Lower leg skin (tissue), 4 donors: ENCODE results near the gene CAMK2B. TPM values are rescaled to one million over a fixed set of nuclear protein-coding genes. Genes with fewer than 3 reads are reported as not detected.

Experiments
- DNase-seq, 2 donors: peaks; one replicate each; pipeline ENCODE4 v3.0.0-alpha.2; 2019; ENCODE audit warnings: low spot score in 2 of 2
- H3K4me3 ChIP-seq: fragments of 200-600 bp; sonication (generic); 2 replicates; pipeline ENCODE4 v1.5.1; 2017; ENCODE audit warnings: mild to moderate bottlenecking, low read depth; ENCODE audit not compliant: poor library complexity, severe bottlenecking
- CTCF ChIP-seq, 3 donors: fragments of 450-650 bp; IDR thresholded peaks; one replicate each; pipeline ENCODE4 v1.5.1; 2016; ENCODE audit warnings: antibody characterized with exemption in 3 of 3, mild to moderate bottlenecking in 3 of 3, moderate library complexity in 2 of 3
- POLR2A ChIP-seq, 2 donors: fragments of 450-650 bp; IDR thresholded peaks; one replicate each; pipeline ENCODE4 v1.6.1; 2016 to 2017; ENCODE audit warnings: antibody characterized with exemption in 2 of 2, mild to moderate bottlenecking in 1 of 2, moderate library complexity in 1 of 2
- WGBS, 2 donors: methylation state at CpG; one replicate each; pipeline ENCODE4 v1.1.5; 2018; 5-methylcytosine and 5-hydroxymethylcytosine counted together
- intact Hi-C: fragments of 100-400 bp; cut with DNase I; formaldehyde crosslinking; loops from one replicate; pipeline ENCODE4 v1.15.0; 2023; ENCODE audit warnings: low total_unique reads
- total RNA-seq, 4 donors: library from RNA; depleted of rRNA; stranded (reverse); fragments of >200 nt; gene quantifications; one replicate each; pipeline ENCODE4 v1.1.0, GENCODE V29; 2016

Gene CAMK2B
- total RNA-seq, 4 donors from 2014 or later = 0.04 to 2.6 (median 1.1) TPM

DNA sequence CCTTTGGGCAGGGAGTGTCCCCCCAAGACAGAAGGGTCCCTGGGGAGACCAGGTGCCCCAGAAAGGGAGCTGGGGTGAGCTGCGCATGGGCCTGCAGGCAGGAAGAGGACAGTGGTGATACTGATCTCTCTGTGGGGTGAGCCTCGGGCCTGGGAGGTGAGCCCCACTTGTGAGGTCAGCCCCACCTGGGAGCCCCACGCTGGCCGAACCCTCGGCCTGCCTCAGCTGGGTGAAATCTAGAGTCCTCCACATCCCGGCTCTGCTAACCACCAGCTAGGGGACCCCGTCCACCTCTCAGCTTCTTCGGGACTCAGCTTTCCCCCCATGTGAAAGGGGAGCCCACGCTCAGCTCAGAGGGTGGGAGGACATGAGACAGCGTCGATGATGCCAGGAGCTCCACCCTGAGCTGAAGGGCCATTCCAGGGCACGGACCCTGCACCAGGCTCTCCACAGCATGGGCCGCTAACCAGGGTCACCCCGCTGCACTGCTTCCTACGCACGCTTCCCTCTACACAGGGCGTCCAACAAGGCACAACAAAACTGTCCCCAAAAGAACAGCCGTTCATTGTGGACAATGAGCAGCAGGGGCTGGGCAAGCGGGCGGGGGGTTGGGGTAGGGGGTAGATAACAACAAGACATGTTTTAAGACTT lies 48.7 kb downstream of the CAMK2B start:
- intact Hi-C loops = no loop called here
- peak in 1 of 2 donors; percentile 56 for DNase-seq
- WGBS, 2 donors = 89 to 91% methylated on average over 19 to 20 of the region's 20 CpGs
- no peak overlapping the region for H3K4me3 ChIP-seq
- TF ChIP-seq CTCF (IDR thresholded peaks at IDR 0.05) = no peak
- no peak for TF ChIP-seq POLR2A (IDR thresholded peaks at IDR 0.05)

DNA sequence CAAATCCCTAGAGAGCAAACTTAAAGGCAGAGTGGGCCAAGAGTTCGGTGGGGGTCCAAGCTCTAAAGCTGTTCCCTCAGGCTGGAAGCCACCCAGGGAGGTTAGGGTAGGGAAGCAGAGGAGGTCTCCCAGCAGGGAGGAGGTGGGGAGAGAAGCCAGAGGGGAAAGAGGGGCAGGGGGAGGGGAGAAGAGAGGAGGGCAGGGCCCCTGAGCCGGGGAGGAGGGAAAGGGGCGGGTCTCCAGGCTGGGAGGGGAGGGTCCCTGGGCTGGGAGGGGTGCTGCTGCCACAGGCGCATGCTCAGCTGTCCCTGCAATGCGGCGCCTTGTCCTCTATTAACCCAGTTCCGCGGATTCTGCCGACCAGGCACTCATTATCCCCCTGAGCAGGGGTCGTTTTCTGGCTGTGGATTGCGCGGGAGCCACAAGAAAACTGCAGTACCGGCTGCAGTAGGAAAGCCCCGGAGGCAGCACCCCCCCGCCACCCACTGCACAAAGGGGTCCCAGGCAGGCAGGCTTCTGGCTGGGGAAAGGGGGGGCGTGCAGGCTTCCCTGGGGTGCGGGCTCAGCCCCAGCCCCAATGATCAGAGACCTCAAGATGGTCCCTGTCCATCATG lies 49.3 kb downstream of the CAMK2B start:
- no peak overlapping the region for H3K4me3 ChIP-seq
- 22 to 31% methylated on average over 15 to 17 of the region's 17 CpGs for WGBS, 2 donors
- TF ChIP-seq POLR2A (IDR thresholded peaks at IDR 0.05) (no peak), CTCF (IDR thresholded peaks at IDR 0.05) (no peak)
- no peak for DNase-seq
- intact Hi-C loops = no loop called here

DNA sequence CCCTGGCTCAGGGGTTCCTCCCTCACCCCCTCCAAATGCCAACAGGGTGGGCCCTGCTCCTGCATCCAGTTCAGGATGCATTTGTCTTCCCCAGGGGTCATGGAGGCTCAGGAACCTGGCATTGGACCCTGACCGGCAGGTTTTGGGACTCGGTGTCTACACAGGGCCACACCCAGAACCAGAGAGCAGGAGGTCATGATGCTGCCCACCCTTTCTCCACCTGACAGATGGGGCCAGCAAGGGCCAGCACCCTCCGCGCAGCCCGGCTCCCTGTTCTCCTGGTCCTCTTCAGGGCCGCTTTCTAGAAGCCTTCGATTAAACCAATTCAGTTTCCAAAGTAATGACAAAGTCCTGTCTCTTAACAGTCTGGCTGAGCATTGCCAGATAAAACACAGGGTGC lies 50.2 kb downstream of the CAMK2B start:
- WGBS, 2 donors = 79 to 81% methylated on average over 7 of the region's 7 CpGs
- no peak for DNase-seq
- TF ChIP-seq POLR2A (IDR thresholded peaks at IDR 0.05) (no peak), CTCF (IDR thresholded peaks at IDR 0.05) (no peak)
- no peak overlapping the region for H3K4me3 ChIP-seq
- intact Hi-C loops = no loop called here

- intact Hi-C loops = no loop called here
- TF ChIP-seq CTCF (IDR thresholded peaks at IDR 0.05) (no peak), POLR2A (IDR thresholded peaks at IDR 0.05) (no peak)
- 91 to 94% methylated on average over 3 of the region's 3 CpGs for WGBS, 2 donors
- DNase-seq = no peak
- H3K4me3 ChIP-seq = no peak overlapping the region
Observed at GRCh38 chr7:44274623-44274975, 50.8 kb downstream of the CAMK2B start.

DNA sequence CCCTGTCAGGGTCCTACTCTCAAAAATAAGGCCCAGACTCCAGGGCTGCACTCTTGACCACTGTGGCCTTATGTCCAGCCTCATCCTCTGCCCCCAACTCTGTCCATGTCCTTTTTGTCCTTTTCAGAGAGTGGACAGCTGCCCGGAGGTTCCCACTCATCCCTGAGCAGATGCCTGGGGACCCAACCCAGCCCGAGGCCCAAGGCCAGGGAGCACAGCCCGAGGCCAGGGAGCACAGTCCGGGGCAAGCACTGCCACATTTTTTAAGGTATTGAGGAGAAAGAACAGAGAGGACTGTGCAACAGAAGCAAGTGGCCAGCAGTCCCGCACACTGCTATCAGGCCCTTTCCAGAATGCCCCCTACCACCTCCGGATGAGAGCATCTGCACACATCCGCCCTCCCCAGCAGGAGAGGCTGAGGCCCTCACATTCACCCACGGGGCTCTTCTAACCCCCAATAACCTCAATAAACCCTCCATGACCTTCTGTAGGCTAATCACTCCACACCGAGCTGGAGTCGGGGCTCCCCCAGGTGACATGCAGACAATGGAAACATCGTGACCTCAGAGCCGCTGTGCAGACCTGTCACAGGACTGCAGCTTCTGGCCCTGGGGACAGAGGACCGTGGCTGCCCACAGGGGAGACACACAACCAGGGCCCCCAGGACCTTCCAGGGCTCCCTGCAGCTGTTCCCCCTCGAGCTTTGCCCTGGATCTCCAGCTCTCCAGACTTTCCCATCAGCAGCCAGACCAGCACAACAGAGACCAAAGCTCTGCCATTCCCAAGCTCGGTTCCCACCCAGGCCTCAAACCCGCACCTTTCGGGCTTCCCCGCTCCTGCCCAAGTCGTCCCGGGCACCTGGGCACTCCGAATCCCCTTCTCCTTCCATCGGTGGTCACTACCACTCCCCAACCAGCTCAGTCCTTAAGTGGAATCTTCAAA lies 51.4 kb downstream of the CAMK2B start:
- 87 to 93% methylated on average over 20 of the region's 22 CpGs for WGBS, 2 donors
- no peak overlapping the region for H3K4me3 ChIP-seq
- DNase-seq = no peak
- no peak for TF ChIP-seq CTCF (IDR thresholded peaks at IDR 0.05)
- no peak for TF ChIP-seq POLR2A (IDR thresholded peaks at IDR 0.05)
- intact Hi-C loops = no loop called here
